ENCODE measurements around the gene RSRC1.

DNA sequence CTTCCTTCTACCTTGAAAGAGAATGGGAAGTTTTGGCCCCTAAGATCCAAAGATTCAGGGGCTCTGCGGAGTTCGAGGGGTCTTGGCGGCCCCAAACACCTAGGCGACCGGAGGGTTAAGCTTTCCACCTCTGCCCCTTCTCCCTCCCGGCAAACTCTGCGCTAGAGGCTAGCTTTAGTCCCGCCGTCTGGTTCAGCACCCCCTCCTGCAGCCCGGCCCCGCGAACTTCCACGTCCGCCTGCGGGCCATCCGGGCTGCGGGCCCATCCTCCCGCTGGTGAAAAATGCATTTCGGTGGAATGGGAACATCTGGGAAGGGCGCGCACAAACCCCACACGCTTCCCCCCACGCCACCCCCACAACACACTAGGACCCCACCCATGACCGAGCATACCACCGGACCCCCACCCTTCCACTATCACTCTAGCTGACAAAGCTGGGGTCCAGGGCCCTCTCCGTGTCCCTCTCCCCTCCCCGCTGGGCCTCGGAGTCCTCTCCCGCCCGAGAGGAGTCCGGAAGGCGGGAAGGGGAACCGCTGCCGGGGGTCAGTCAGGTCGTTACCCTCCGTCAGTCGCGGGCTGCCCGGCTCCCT is 4.7 kb upstream of the RSRC1 start:
- no peak for TF ChIP-seq POLR2A (IDR thresholded peaks at IDR 0.05)
- TF ChIP-seq, protein P1, sequence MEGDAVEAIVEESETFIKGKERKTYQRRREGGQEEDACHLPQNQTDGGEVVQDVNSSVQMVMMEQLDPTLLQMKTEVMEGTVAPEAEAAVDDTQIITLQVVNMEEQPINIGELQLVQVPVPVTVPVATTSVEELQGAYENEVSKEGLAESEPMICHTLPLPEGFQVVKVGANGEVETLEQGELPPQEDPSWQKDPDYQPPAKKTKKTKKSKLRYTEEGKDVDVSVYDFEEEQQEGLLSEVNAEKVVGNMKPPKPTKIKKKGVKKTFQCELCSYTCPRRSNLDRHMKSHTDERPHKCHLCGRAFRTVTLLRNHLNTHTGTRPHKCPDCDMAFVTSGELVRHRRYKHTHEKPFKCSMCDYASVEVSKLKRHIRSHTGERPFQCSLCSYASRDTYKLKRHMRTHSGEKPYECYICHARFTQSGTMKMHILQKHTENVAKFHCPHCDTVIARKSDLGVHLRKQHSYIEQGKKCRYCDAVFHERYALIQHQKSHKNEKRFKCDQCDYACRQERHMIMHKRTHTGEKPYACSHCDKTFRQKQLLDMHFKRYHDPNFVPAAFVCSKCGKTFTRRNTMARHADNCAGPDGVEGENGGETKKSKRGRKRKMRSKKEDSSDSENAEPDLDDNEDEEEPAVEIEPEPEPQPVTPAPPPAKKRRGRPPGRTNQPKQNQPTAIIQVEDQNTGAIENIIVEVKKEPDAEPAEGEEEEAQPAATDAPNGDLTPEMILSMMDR (IDR thresholded peaks at IDR 0.05) = no peak
